HG02763 (cell line): ENCODE results near the gene CTNNA2.

Experiments used
- ATAC-seq: cut with Tn5 transposase; IDR thresholded peaks from one replicate; pipeline ENCODE4 v1.9.1; 2021; ENCODE audit warnings: mild to moderate bottlenecking, moderate library complexity; ENCODE audit not compliant: unreplicated experiment

Gene CTNNA2

GRCh38 chr2:79780781-79781180 lies 267.9 kb downstream of the CTNNA2 start:
- ATAC-seq = no peak

GRCh38 chr2:79782576-79783452 lies 270.0 kb downstream of the CTNNA2 start:
- ATAC-seq = no peak

- no peak for ATAC-seq
These were observed 276.3 kb downstream of the CTNNA2 start for GRCh38 chr2:79788952-79789651.

- no peak for ATAC-seq
These were observed 277.0 kb downstream of the CTNNA2 start for GRCh38 chr2:79789811-79790210.

GRCh38 chr2:79792090-79792489 lies 279.2 kb downstream of the CTNNA2 start:
- no peak for ATAC-seq

GRCh38 chr2:79793006-79793405 lies 280.2 kb downstream of the CTNNA2 start:
- ATAC-seq = no peak

GRCh38 chr2:79796641-79797040 lies 283.8 kb downstream of the CTNNA2 start:
- ATAC-seq = no peak

GRCh38 chr2:79798776-79799175 lies 285.9 kb downstream of the CTNNA2 start:
- no peak for ATAC-seq

GRCh38 chr2:79799729-79800128 lies 286.9 kb downstream of the CTNNA2 start:
- no peak for ATAC-seq

- ATAC-seq = no peak
These were observed 288.2 kb downstream of the CTNNA2 start for GRCh38 chr2:79801082-79801481.

GRCh38 chr2:79817288-79817687 lies 304.4 kb downstream of the CTNNA2 start:
- no peak for ATAC-seq

- no peak for ATAC-seq
These were observed 307.4 kb downstream of the CTNNA2 start for GRCh38 chr2:79820281-79820680.

- ATAC-seq = no peak
These were observed 309.3 kb downstream of the CTNNA2 start for GRCh38 chr2:79822136-79822535.

GRCh38 chr2:79824086-79824786 lies 311.4 kb downstream of the CTNNA2 start:
- ATAC-seq = no peak

GRCh38 chr2:79827881-79828280 lies 315.0 kb downstream of the CTNNA2 start:
- no peak for ATAC-seq

- no peak for ATAC-seq
These were observed 317.6 kb downstream of the CTNNA2 start for GRCh38 chr2:79830501-79830900.

GRCh38 chr2:79831961-79832360 lies 319.1 kb downstream of the CTNNA2 start:
- ATAC-seq = no peak

GRCh38 chr2:79832511-79833234 lies 319.8 kb downstream of the CTNNA2 start:
- ATAC-seq = no peak

- no peak for ATAC-seq
These were observed 320.5 kb downstream of the CTNNA2 start for GRCh38 chr2:79833235-79833878.

- no peak for ATAC-seq
These were observed 323.1 kb downstream of the CTNNA2 start for GRCh38 chr2:79835911-79836310.
